ENCODE measurements around the gene SLC11A1.

SLC11A1 gene

GRCh38 chr2:218436992-218437391, 54.9 kb downstream of the SLC11A1 start:
- DNase-seq = no peak

- DNase-seq = no peak
Observed at GRCh38 chr2:218437969-218438368, 55.9 kb downstream of the SLC11A1 start.

GRCh38 chr2:218438596-218438995, 56.5 kb downstream of the SLC11A1 start:
- DNase-seq = peak in 3 of 4 experiments; percentile 22 to 56 (median 38)

GRCh38 chr2:218444692-218445357, 62.8 kb downstream of the SLC11A1 start:
- no peak for DNase-seq

- DNase-seq = no peak
Observed at GRCh38 chr2:218445602-218446001, 63.5 kb downstream of the SLC11A1 start.
